K562 (cell line): ENCODE data around the gene TPCN1. TPM values are rescaled to one million over a fixed set of nuclear protein-coding genes. Genes with fewer than 3 reads are reported as not detected.
A peak's percentile ranks its signal among the peaks of the same experiment; 100 is the strongest.

ENCODE experiments used
- ATAC-seq: fragments of 200-7000 bp; cut with Tn5 transposase; 3 replicates; pipeline ENCODE4 v1.9.1; 2020; ENCODE audit warnings: moderate library complexity
- BruUV-seq: library from RNA; stranded (reverse); fragments of 400-500 nt; replicated peaks from 2 replicates; lab custom pipeline; 2021; lab: Mats Ljungman, UMichigan
- CTCF ChIA-PET: fragments of 300-600 bp; formaldehyde crosslinking; extraction: SDS; loops from one replicate; lab custom pipeline; 2021; ENCODE audit warnings: low intra/inter-chr PET ratio; lab: Yijun Ruan, JAX
- POLR2A ChIA-PET: fragments of 300-600, 350-650 bp; sonication (Branson Sonifier 250); formaldehyde crosslinking; extraction: SDS; loops from one replicate; lab custom pipeline; 2021; ENCODE audit warnings: antibody characterized with exemption, inconsistent platforms; lab: Yijun Ruan, JAX
- DNase-seq, 4 experiments: peaks; one replicate each; pipeline versions ENCODE4 v3.0.0 to v3.0.0-alpha.2; 2011 to 2018; ENCODE audit warnings: low spot score in 3 of 4, mixed read lengths in 3 of 4; ENCODE audit errors: extremely low read depth in 1 of 4
- FAIRE-seq: peaks from 2 replicates; lab custom pipeline; 2011; peaks lifted over from hg19 to GRCh38; lab: Jason Lieb, UNC
- H2AFZ ChIP-seq: 2 replicates; pipeline ENCODE4 v1.6.0; 2011; ENCODE audit warnings: low read depth, low read length, control low read depth, inconsistent platforms
- H3K27ac ChIP-seq: fragments of 200-600 bp; 3 replicates; pipeline ENCODE4 v1.8.0; 2011; ENCODE audit warnings: low read depth, mild to moderate bottlenecking, control low read depth, inconsistent platforms, low read length, moderate library complexity, mixed read lengths; ENCODE audit errors: extremely low read depth
- H3K27me3 ChIP-seq, 2 experiments: fragments of 300-600 bp in 1 of 2; 2 replicates in 1 of 2; 3 replicates in 1 of 2; pipeline versions ENCODE4 v1.6.0 to v1.8.0; 2011; ENCODE audit warnings: inconsistent platforms in 2 of 2, low read length in 2 of 2, mild to moderate bottlenecking in 1 of 2, mixed read lengths in 1 of 2, moderate library complexity in 1 of 2; ENCODE audit not compliant: control insufficient read depth in 2 of 2, insufficient read depth in 2 of 2
- H3K36me3 ChIP-seq: fragments of 300-600 bp; 3 replicates; pipeline ENCODE4 v1.8.0; 2011; ENCODE audit warnings: mild to moderate bottlenecking, low read length, inconsistent platforms; ENCODE audit not compliant: control insufficient read depth, insufficient read depth
- H3K4me1 ChIP-seq, 2 experiments: fragments of 200-600 bp in 1 of 2; replicated peaks in 1 of 2; 2 replicates in 1 of 2; 3 replicates in 1 of 2; pipeline versions ENCODE4 v1.5.1 to v1.8.0; 2011; ENCODE audit warnings: inconsistent platforms in 2 of 2, low read length in 2 of 2, mild to moderate bottlenecking in 1 of 2, mixed read lengths in 1 of 2, moderate library complexity in 1 of 2; ENCODE audit not compliant: control insufficient read depth in 2 of 2, insufficient read depth in 2 of 2
- H3K4me2 ChIP-seq: 2 replicates; pipeline ENCODE4 v1.6.1; 2011; ENCODE audit warnings: low read length, control low read depth, inconsistent platforms, mixed read lengths; ENCODE audit not compliant: insufficient read depth
- H3K4me3 ChIP-seq: fragments of 200-600 bp; sonication (generic), shearing (Covaris generic); 2 replicates; pipeline ENCODE4 v1.5.1; 2016; ENCODE audit warnings: control low read depth, inconsistent platforms
- H3K79me2 ChIP-seq: fragments of 200-600 bp; 3 replicates; pipeline ENCODE4 v1.8.0; 2011; ENCODE audit warnings: low read length, inconsistent platforms; ENCODE audit not compliant: control insufficient read depth, insufficient read depth
- H3K9ac ChIP-seq, 2 experiments: 2 replicates each; pipeline versions ENCODE4 v1.6.0 to v1.6.1; 2011; ENCODE audit warnings: low read depth in 2 of 2, low read length in 2 of 2, control low read depth in 1 of 2, inconsistent platforms in 1 of 2, mild to moderate bottlenecking in 1 of 2, mixed read lengths in 1 of 2; ENCODE audit not compliant: insufficient read depth in 1 of 2
- H3K9me1 ChIP-seq: one replicate; pipeline ENCODE4 v1.6.0; 2011; ENCODE audit warnings: inconsistent platforms, mild to moderate bottlenecking, low read length, moderate library complexity; ENCODE audit not compliant: control insufficient read depth, insufficient read depth
- H3K9me3 ChIP-seq: replicated peaks from 2 replicates; pipeline ENCODE4 v1.5.1; 2011; ENCODE audit warnings: low read depth, low read length, inconsistent platforms; ENCODE audit not compliant: control insufficient read depth, insufficient read depth
- H4K20me1 ChIP-seq: replicated peaks from 2 replicates; pipeline ENCODE4 v1.6.1; 2011; ENCODE audit warnings: low read length, inconsistent platforms, mixed read lengths; ENCODE audit not compliant: control insufficient read depth, insufficient read depth
- ADNP ChIP-seq: fragments of 200-800 bp; sonication (Bioruptor generic); IDR thresholded peaks from 2 replicates; pipeline ENCODE4 v1.6.1; 2016; ENCODE audit warnings: missing genetic modification characterization, missing compliant biosample characterization
- BRD4 ChIP-seq: fragments of 200-600 bp; sonication (generic); IDR thresholded peaks from 2 replicates; pipeline ENCODE4 v1.6.1; 2017; ENCODE audit warnings: inconsistent platforms
- HOXB6 ChIP-seq: fragments of 250-450 bp; sonication (Bioruptor Pico); IDR thresholded peaks from 2 replicates; pipeline ENCODE4 v1.5.1; 2022; ENCODE audit warnings: mild to moderate bottlenecking, borderline replicate concordance
- MAFK ChIP-seq: IDR thresholded peaks from 2 replicates; pipeline ENCODE4 v1.6.1; 2011; ENCODE audit warnings: low read length, improper control_type of control experiment
- POLR2AphosphoS2 ChIP-seq: IDR thresholded peaks from 2 replicates; pipeline ENCODE4 v1.6.1; 2012; ENCODE audit warnings: low read length, improper control_type of control experiment
- POLR2G ChIP-seq: fragments of 200-400 bp; formaldehyde crosslinking; IDR thresholded peaks from 2 replicates; pipeline ENCODE4 v1.6.1; 2017; ENCODE audit warnings: low read depth, mild to moderate bottlenecking, antibody characterized with exemption, low read length, moderate library complexity
- SAFB2 ChIP-seq: fragments of 200-400 bp; formaldehyde crosslinking; IDR thresholded peaks from 2 replicates; pipeline ENCODE4 v1.6.1; 2018; ENCODE audit warnings: borderline replicate concordance, low read length, low read depth, moderate library complexity; ENCODE audit not compliant: severe bottlenecking
- SUPT5H ChIP-seq: fragments of 450-650 bp; IDR thresholded peaks from 2 replicates; pipeline ENCODE4 v1.6.1; 2016
- ZBTB8A ChIP-seq: fragments of 450-650 bp; IDR thresholded peaks from 2 replicates; pipeline ENCODE4 v1.6.1; 2018; ENCODE audit warnings: mild to moderate bottlenecking, moderate library complexity; ENCODE audit not compliant: partially characterized antibody
- ZNF699 ChIP-seq: fragments of 250-450 bp; sonication (Bioruptor Pico); IDR thresholded peaks from 2 replicates; pipeline ENCODE4 v1.8.0; 2021; ENCODE audit warnings: mild to moderate bottlenecking, moderate library complexity; ENCODE audit not compliant: insufficient replicate concordance
- WGBS: fragments of 100-300 bp; shearing (Covaris generic); methylation state at CpG from one replicate; pipeline ENCODE4 v1.1.6; 2016; ENCODE audit warnings: low coverage, mixed read lengths; ENCODE audit not compliant: insufficient coverage; ENCODE audit errors: missing lambda C conversion rate; 5-methylcytosine and 5-hydroxymethylcytosine counted together
- in situ Hi-C: fragments of 300-500 bp; cut with MboI; formaldehyde crosslinking; loops from 4 replicates; pipeline ENCODE4 v1.15.0; 2018; ENCODE audit warnings: inconsistent platforms, mixed read lengths
- intact Hi-C: fragments of 100-400 bp; cut with micrococcal nuclease; formaldehyde crosslinking; loops from 2 replicates; pipeline ENCODE4 v1.14.2; 2022
- polyA plus RNA-seq, 8 experiments: library from polyadenylated mRNA; depleted of rRNA in 4 of 8; stranded (reverse) in 5 of 8; unstranded in 3 of 8; fragments of >200 nt; fragmentation: Nextera tagmentation in 2 of 8; fragmentation: Illumina TruSeq in 1 of 8; extraction: Ambion mirVana in 2 of 8; extraction: Trizol in 1 of 8; gene quantifications; 2 replicates each; pipeline versions ENCODE4 v1.2.1 to v1.2.3, GENCODE V29; 2011 to 2014; ENCODE audit warnings: inconsistent platforms in 1 of 8, missing spikeins in 1 of 8
- total RNA-seq, 7 experiments: library from RNA; depleted of rRNA in 6 of 7; stranded (reverse); fragments of >200 nt in 6 of 7; fragmentation: Illumina TruSeq in 2 of 7; extraction: Trizol in 2 of 7; gene quantifications; 2 replicates each; pipeline versions ENCODE4 v1.2.1 to v1.2.3, GENCODE V29; 2011 to 2021; ENCODE audit warnings: low replicate concordance in 1 of 7

Gene TPCN1
- total and polyA plus RNA-seq, 9 of the 15 experiments (the other 6 are each of a cell fraction or from before 2014, with no cell fraction given): 0.80 to 23.8 (median 7.4) TPM

- H3K36me3 ChIP-seq: peaks cover 32% of the 10 kb centered on the region; the same call in 2 of the 3 replicates
- no peaks in the 10 kb centered on the region for H3K9me3 ChIP-seq
- intact Hi-C loops (no loop called here), in situ Hi-C loops (no loop called here)
- BruUV-seq: no TSS peak
- H3K27ac ChIP-seq: no peak overlapping the region
- ChIA-PET POLR2A (no interaction called here), CTCF (no interaction called here)
- no peak overlapping the region for H2AFZ ChIP-seq
- H4K20me1 ChIP-seq: no peaks in the 10 kb centered on the region
- no peak overlapping the region for H3K4me2 ChIP-seq
- H3K4me1 ChIP-seq: peaks cover 14 to 22% of the 10 kb centered on the region in 2 experiments; a peak in 4 of 5 replicates
- no peaks in the 10 kb centered on the region for H3K79me2 ChIP-seq
- no peak for ATAC-seq
- no peak overlapping the region for H3K4me3 ChIP-seq
- H3K9me1 ChIP-seq: no peaks in the 10 kb centered on the region
- FAIRE-seq: no peak
- H3K9ac ChIP-seq: peak overlapping the region in 1 of 2 experiments; percentile 32; a peak in 1 of 4 replicates
- H3K27me3 ChIP-seq: no peaks in the 10 kb centered on the region
- TF ChIP-seq SAFB2 (no peak), POLR2AphosphoS2 (peak; percentile 27; the same call in 1 of the 2 replicates)
- no peak for DNase-seq
- WGBS: 89% methylated on average over 20 of the region's 23 CpGs
Observed at GRCh38 chr12:113296557-113297213, 75.4 kb downstream of the TPCN1 start.

- Histone ChIP-seq H3K36me3 (peaks cover 31% of the 10 kb centered on the region; the same call in 2 of the 3 replicates), H3K9me3 (no peaks in the 10 kb centered on the region), H2AFZ (no peak overlapping the region), H3K4me1 (peaks cover 19 to 27% of the 10 kb centered on the region in 2 experiments; a peak in 4 of 5 replicates), H4K20me1 (no peaks in the 10 kb centered on the region), H3K4me2 (no peak overlapping the region), H3K4me3 (no peak overlapping the region), H3K79me2 (no peaks in the 10 kb centered on the region), H3K9me1 (no peaks in the 10 kb centered on the region), H3K27me3 (no peaks in the 10 kb centered on the region), H3K27ac (no peak overlapping the region), H3K9ac (0 out of 4 replicates have a peak overlapping the region, but pooled peaks of 1 of the 2 experiments have one; percentile 32)
- ChIA-PET CTCF (no interaction called here), POLR2A (interaction anchor here (0.6 to 0.7 kb wide), 2 partner anchors 10 to 33 kb away, joined by 3 to 4 read pairs; no protein-coding TSS in a partner anchor)
- in situ Hi-C loops (no loop called here), intact Hi-C loops (no loop called here)
- no peak for ATAC-seq
- no peak for DNase-seq
- WGBS: 74% methylated on average over 8 of the region's 9 CpGs
- TF ChIP-seq ADNP (tag) (no peak), BRD4 (no peak), ZNF699 (no peak), HOXB6 (no peak), POLR2G (peak; percentile 44), ZBTB8A (no peak), SUPT5H (peak; percentile 14; the same call in 1 of the 2 replicates), MAFK (no peak)
- no peak for FAIRE-seq
- BruUV-seq: no TSS peak
Observed at GRCh38 chr12:113297214-113297587, 75.9 kb downstream of the TPCN1 start.
